H7 (cell line): ENCODE results near the gene RPN1. TPM values are rescaled to one million over a fixed set of nuclear protein-coding genes. Genes with fewer than 3 reads are reported as not detected.

Experiments
- DNase-seq: peaks from one replicate; pipeline ENCODE4 v3.0.0; 2012
- H3K27me3 ChIP-seq: 2 replicates; pipeline ENCODE4 v1.6.0; 2011; ENCODE audit warnings: mild to moderate bottlenecking, low read length; ENCODE audit not compliant: control insufficient read depth, insufficient read depth
- H3K36me3 ChIP-seq: replicated peaks from 2 replicates; pipeline ENCODE4 v1.5.1; 2011; ENCODE audit warnings: low read length; ENCODE audit not compliant: control insufficient read depth, insufficient read depth
- H3K4me3 ChIP-seq: 2 replicates; pipeline ENCODE4 v1.5.1; 2011; ENCODE audit warnings: low read depth, mild to moderate bottlenecking, control low read depth, low read length, moderate library complexity; ENCODE audit not compliant: insufficient read depth
- total RNA-seq: library from RNA; depleted of rRNA; stranded (reverse); fragments of >200 nt; shearing (Covaris generic); gene quantifications from 2 replicates; pipeline ENCODE4 v1.2.3, GENCODE V29; 2014

RPN1 gene
- total RNA-seq, 1 experiment from 2014 or later: 339 TPM

DNA sequence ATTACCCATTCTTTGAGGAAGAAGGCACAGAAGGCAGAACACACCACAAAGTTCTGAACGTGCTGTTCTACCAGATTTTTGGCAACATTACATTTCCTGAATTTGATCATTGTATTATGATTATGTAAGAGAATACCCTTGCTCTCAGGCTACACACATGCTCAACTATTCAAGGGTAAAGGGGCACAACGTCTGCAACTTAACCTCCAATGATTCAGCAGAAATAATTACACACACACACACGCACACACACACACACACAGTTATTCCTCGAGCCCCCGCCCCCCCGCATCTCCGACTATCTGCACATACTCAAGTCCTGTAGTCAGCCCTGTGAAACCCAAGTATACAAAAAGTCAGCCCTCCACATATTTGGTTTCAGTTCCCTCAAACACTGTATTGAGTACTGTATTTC, 26.8 kb downstream of the RPN1 start:
- peaks cover 49% of the 10 kb centered on the region for H3K36me3 ChIP-seq
- no peak overlapping the region for H3K4me3 ChIP-seq
- H3K27me3 ChIP-seq: no peaks in the 10 kb centered on the region
- no peak for DNase-seq

DNA sequence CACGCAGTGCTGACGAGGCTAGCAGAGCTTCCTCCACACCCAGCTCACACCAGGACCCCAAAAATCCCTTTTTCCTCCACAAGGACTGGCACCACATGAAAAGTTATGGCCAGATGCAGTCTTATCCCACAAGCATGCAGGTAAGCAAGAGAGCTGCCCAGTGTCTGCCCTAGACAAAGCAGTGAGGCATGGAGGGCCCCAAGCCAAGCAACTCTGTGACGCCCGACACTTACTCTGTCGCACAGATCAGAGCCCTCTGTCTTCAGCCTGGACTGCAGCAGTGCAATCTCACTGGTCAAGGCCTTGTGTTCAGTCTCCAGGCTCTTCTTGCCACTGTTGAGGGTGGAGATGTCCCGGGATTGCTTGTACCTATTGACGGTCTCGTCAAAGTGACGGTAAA, 28.7 kb downstream of the RPN1 start:
- no peak overlapping the region for H3K4me3 ChIP-seq
- peaks cover 47% of the 10 kb centered on the region for H3K36me3 ChIP-seq
- H3K27me3 ChIP-seq: no peaks in the 10 kb centered on the region
- DNase-seq: no peak

GRCh38 chr3:128621234-128621633, 29.4 kb downstream of the RPN1 start:
- no peak for DNase-seq
- Histone ChIP-seq H3K27me3 (no peaks in the 10 kb centered on the region), H3K4me3 (no peak overlapping the region), H3K36me3 (peaks cover 41% of the 10 kb centered on the region)

GRCh38 chr3:128620268-128620691, 30.3 kb downstream of the RPN1 start:
- no peak for DNase-seq
- Histone ChIP-seq H3K27me3 (no peaks in the 10 kb centered on the region), H3K36me3 (peaks cover 31% of the 10 kb centered on the region), H3K4me3 (no peak overlapping the region)

GRCh38 chr3:128619146-128619890, 31.3 kb downstream of the RPN1 start:
- H3K4me3 ChIP-seq: no peak overlapping the region
- H3K27me3 ChIP-seq: no peaks in the 10 kb centered on the region
- peaks cover 25% of the 10 kb centered on the region for H3K36me3 ChIP-seq
- DNase-seq: no peak

DNA sequence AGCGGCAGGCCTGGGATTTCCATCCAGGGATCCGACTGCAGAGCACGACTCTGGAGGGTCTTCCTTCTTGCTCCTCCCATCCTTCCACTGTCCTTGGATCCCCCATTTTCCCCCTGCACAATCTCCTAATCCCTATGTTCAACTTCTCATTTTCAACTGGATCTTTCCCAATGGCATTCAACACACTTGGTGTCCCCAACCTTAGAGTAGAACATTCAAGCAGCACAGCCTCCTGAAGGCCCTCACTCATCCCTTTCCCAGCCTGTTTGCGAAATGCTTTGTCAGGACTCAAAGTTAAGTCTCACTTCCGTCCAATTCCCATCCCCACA, 32.3 kb downstream of the RPN1 start:
- no peaks in the 10 kb centered on the region for H3K27me3 ChIP-seq
- peaks cover 23% of the 10 kb centered on the region for H3K36me3 ChIP-seq
- DNase-seq: no peak
- peak overlapping the region; percentile 77 for H3K4me3 ChIP-seq

DNA sequence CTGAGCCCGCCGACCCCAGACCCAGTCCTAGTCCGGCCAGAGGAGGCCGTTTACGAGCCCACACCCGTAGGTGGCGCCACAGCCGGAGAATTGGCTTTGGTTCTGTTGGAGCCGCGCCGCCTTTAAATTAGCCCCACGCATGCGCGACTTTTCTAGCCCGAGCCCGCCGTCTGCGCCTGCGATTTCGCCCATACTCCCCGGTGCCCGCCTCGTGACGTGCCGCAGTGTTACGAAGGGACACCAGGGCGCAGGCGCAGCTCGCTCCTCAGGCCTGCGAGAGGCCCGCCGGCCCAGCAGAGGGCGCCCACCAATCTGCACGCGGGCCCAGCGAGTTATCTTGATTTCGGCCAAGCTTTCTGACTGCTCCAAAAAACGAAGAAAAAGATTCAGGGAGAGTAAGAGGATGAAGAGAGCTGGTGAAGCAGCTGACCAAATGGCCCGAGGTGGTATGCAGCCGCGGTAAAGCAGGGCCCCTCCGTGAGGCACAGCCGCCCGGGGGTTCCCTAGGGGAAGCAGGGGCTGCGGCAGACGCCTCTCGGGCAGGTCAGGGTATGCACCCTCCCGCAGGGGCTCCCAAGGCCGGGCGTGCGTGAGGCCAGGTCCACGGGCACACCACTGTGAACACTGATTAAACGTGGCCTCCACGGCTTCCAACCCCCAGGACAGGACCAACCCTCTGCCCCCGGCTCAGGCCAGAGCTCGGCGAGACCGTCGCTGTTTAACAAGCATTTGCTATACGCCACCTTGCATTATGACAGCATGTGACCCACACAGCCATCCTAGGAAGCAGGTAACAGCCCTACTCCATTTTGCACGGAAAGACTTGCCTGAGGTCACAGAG, 32.8 kb downstream of the RPN1 start:
- Histone ChIP-seq H3K36me3 (peaks cover 22% of the 10 kb centered on the region), H3K4me3 (peak overlapping the region; percentile 77), H3K27me3 (no peaks in the 10 kb centered on the region)
- peak; percentile 100 for DNase-seq

GRCh38 chr3:128617270-128617556, 33.4 kb downstream of the RPN1 start:
- Histone ChIP-seq H3K36me3 (peaks cover 20% of the 10 kb centered on the region), H3K4me3 (peak overlapping the region; percentile 77), H3K27me3 (no peaks in the 10 kb centered on the region)
- DNase-seq: no peak

- Histone ChIP-seq H3K36me3 (peaks cover 14% of the 10 kb centered on the region), H3K27me3 (no peaks in the 10 kb centered on the region), H3K4me3 (no peak overlapping the region)
- DNase-seq: no peak
Measured at GRCh38 chr3:128616516-128617269, 33.9 kb downstream of the RPN1 start.

DNA sequence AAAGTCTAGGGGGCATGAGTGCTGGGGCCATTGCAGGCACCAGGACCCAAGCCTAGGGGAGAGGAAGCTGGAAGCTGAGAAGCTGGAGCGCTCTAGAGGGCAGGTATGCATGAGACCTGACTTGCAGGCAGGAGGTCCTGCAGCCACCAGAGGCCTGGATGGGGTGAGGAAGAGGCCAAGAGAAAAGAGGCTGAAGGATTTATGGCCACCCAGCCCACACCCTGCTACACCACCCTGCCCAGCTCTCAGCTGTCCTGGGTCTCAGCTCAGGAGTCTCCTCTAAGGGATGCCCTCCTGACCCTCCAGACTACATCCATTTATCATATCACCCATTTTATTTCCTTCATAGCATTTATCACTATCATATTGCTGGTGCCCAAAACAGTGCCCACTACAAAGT, 36.5 kb downstream of the RPN1 start:
- no peak for DNase-seq
- Histone ChIP-seq H3K27me3 (no peaks in the 10 kb centered on the region), H3K36me3 (no peaks in the 10 kb centered on the region), H3K4me3 (no peak overlapping the region)

DNA sequence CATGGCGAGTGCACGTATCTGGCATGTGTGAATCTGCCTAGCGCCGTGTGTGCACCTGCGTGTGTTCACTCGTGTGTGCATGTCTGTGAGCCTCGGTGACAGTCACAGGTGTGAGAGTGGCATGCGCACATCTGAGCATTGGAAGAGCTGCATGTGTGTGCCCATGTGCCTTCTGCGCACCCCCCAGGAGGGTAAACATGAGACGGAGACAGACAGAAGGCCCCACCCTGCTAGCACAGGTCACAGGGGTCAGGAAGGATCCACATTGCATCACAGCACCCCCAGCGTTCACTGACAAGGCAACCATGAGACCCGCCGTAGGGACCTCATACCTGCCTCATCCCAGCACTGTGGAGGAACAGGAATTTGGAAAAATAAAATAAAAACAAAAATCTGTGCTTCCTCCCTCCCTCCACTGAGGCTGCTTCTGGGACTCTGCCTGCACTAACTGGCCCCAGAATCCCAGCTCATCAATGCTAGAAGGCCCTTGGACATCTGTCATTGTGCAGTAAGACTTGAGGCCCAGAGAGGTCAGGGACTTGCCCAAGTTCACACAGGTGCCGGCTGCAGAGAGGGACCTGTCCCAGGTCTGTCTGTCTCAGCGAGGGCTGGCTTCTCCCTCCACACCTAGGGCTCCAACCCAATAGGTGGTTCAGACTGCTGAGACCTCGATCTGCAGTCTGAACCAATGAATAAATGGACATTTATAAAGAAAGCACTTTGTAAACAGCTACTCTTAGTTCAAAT, 37.4 kb downstream of the RPN1 start:
- no peaks in the 10 kb centered on the region for H3K36me3 ChIP-seq

DNA sequence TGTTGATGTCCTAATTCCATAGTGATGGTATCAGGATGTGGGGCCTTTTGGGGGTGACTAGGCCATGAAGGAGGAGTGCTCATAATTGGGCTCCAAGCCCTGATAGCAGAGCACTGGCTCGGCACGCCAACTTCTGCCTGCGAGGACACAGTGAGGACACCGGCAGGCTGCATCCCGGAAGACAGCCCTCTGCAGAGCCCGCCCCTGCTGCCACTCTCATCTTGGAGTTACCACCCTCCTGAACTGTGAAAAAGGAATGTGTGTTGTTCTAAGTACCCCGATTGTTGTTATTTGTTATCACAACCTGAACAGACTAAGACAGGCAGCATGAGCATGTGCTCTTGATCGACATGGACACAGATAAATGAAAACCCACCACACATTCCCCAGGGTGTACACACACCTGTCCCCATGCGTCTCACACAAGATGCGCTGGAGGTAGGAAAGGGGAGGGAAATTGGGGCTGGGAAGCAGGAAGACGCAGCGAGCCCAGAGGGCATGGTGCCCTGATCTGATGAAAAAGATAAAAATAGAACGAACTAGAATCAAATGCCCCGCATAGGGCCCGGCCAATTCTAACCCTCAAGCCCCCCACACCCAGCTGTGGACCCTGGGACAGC, 40.1 kb downstream of the RPN1 start:
- DNase-seq: no peak

More for the DNA sequence above, 37.4 kb downstream of the RPN1 start:
- Histone ChIP-seq H3K4me3 (no peak overlapping the region), H3K27me3 (no peaks in the 10 kb centered on the region; the same call in 1 of the 2 replicates)
- no peak for DNase-seq

DNA sequence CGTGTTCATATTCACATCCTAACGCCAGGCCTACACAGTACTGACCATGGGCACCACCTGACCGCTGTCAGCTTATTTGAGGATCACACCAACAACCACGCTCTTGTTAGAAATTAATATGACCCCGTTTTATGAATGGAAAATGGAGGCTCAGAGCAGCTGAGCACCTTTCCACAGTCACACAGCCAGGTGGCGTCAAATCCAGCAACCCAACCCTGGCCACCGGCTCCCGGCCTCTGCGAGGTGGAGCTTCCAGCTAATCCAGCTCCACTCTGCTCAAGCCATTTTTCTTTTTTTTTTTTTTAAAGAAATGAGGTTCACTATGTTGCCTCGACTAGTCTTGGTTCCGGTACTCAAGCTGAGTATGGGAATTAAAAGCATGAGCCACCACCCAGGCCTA, 41.3 kb downstream of the RPN1 start:
- Histone ChIP-seq H3K36me3 (no peaks in the 10 kb centered on the region), H3K27me3 (peaks cover 6% of the 10 kb centered on the region), H3K4me3 (no peak overlapping the region)
- no peak for DNase-seq

More for the DNA sequence above, 40.1 kb downstream of the RPN1 start:
- Histone ChIP-seq H3K27me3 (peaks cover 6% of the 10 kb centered on the region), H3K4me3 (no peak overlapping the region), H3K36me3 (no peaks in the 10 kb centered on the region)

DNA sequence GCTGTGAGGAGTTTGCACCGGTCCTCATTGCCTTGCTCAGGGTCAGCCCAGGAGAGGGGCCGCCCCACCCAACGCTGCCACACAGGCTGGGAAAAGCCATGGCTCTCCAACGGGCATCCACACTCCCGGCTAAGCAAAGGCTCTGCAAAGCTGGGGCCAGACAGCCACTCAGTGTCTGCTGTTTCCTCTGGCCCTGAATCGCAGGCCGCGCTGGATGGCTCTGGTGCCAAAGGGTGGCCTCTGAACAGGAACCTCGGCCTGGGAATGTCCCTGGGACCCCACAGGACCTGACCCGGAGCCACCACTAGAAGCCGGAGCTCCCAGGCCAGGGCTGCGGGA, 42.9 kb downstream of the RPN1 start:
- DNase-seq: no peak
- peak overlapping the region; percentile 44; the same call in 1 of the 2 replicates for H3K4me3 ChIP-seq

More for the DNA sequence above, 42.9 kb downstream of the RPN1 start:
- no peaks in the 10 kb centered on the region for H3K36me3 ChIP-seq
- H3K27me3 ChIP-seq: peaks cover 6% of the 10 kb centered on the region
